Measurements from ENCODE around the gene DNASE1. TPM values are rescaled to one million over a fixed set of nuclear protein-coding genes. Genes with fewer than 3 reads are reported as not detected.

DNASE1 gene
- total RNA-seq, 1 donor from 2014 or later, result 7.7 TPM

DNA sequence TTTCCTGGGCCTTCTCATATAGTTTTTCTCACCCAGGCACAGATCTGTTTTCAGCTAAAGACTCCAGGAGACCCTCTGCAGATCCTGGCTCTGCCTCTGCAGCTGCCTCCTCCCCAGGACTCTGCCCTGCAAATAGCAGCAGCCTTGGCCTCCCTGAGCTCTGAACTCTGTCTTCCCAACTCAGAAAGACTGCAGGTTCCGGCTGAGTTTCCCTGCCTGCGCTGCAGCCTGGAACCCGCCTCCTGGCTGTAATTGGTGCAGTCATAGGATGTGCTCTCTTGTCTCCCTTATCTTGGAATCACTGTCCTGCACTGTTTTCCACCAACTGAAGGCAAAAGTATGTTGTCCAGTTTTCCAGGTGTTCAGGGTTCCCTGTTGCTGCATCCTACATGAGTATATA, 14.3 kb upstream of the DNASE1 start:
- no peaks in the 10 kb centered on the region for H3K9me3 ChIP-seq (replicated peaks)
- TF ChIP-seq, protein P1, sequence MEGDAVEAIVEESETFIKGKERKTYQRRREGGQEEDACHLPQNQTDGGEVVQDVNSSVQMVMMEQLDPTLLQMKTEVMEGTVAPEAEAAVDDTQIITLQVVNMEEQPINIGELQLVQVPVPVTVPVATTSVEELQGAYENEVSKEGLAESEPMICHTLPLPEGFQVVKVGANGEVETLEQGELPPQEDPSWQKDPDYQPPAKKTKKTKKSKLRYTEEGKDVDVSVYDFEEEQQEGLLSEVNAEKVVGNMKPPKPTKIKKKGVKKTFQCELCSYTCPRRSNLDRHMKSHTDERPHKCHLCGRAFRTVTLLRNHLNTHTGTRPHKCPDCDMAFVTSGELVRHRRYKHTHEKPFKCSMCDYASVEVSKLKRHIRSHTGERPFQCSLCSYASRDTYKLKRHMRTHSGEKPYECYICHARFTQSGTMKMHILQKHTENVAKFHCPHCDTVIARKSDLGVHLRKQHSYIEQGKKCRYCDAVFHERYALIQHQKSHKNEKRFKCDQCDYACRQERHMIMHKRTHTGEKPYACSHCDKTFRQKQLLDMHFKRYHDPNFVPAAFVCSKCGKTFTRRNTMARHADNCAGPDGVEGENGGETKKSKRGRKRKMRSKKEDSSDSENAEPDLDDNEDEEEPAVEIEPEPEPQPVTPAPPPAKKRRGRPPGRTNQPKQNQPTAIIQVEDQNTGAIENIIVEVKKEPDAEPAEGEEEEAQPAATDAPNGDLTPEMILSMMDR (IDR thresholded peaks at IDR 0.05; ENCODE audit: borderline replicate concordance), result no peak
- no peak for DNase-seq
- no peaks in the 10 kb centered on the region for H3K27me3 ChIP-seq (ENCODE audit: low read depth)
- intact Hi-C loops (cut with micrococcal nuclease), result no loop called here
- H3K4me3 ChIP-seq, result no peak overlapping the region
- peaks cover 16% of the 10 kb centered on the region for H3K36me3 ChIP-seq
- H3K4me1 ChIP-seq, result no peaks in the 10 kb centered on the region
- no peak overlapping the region for H3K27ac ChIP-seq (replicated peaks)

DNA sequence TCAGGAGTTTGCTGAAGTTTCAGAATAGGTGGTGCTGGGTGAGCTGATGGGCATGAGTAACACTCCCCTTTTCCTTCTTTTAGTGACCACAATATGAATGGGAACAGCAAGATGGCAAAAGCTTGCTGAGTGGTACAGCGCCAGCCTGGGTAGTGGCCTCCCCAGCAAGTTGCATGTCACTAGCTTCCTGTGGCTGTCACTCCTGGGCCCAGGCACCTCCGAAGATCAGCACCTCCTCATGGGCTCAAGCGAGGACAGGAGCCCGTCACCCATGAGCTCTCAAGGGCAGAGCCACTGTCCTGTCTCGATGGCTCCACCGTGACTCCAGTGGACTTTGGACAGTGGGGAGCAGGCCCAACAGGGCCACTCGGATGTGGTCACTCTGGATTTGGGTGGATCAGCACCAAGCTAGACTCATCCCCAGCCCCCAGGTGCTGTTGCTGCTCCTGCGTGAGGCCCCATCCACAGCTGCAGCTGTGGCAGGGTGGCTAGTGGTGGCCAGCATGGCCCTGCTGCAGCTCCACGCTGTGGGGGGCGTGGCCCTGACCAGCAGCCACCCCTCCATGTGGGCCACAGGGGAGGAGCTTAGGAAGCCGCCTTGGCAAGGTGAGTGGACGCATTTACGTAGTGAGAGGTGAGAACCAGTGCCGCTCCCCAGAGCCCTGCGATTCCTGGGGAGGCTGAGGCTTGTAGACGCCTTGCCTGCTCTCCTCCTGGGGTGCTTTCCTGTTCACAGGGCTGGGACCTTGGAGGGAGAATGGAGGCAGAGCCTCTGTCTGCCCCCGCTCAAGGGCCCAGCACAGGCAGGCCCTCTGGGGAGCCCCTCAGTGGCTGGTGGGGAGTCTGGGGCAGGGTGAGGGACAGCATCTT, 13.6 kb upstream of the DNASE1 start:
- no peaks in the 10 kb centered on the region for H3K27me3 ChIP-seq (ENCODE audit: low read depth)
- TF ChIP-seq, protein P1 (IDR thresholded peaks at IDR 0.05; ENCODE audit: borderline replicate concordance), result no peak
- no peak for DNase-seq
- H3K9me3 ChIP-seq (replicated peaks), result no peaks in the 10 kb centered on the region
- no peak overlapping the region for H3K4me3 ChIP-seq
- no peaks in the 10 kb centered on the region for H3K4me1 ChIP-seq
- peaks cover 16% of the 10 kb centered on the region for H3K36me3 ChIP-seq
- intact Hi-C loops (cut with micrococcal nuclease), result no loop called here
- no peak overlapping the region for H3K27ac ChIP-seq (replicated peaks)

DNA sequence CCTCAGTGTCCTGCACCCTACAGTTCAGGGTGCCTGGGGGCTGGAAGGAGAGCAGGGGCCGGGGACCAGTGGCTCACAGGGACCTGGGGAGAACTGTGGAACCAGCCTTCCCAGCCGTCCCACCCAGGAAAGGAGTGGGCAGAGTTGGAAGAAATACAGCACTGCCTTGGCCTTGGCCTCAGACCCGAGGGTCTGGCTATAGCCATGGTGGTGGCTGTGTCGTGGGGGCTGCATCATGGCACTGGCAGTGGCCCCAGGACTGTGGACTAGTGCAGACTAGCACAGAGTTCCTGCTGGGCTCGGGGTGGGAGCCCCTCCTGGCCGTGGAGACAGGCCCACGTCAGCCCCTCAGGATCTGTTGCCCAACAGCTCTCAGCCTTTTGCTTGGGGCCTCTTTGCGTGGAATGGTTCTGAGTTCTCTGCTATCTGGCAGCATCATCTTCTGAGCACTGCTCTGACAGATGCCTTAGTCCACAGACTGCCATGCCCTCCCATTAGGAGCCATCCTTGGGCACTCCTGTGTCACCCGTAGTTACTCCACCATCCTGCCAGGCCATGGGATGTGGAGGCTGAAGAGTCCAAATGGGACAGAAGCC, 12.6 kb upstream of the DNASE1 start:
- H3K27me3 ChIP-seq (ENCODE audit: low read depth), result no peaks in the 10 kb centered on the region
- no peaks in the 10 kb centered on the region for H3K4me1 ChIP-seq
- intact Hi-C loops (cut with micrococcal nuclease), result no loop called here
- H3K4me3 ChIP-seq, result no peak overlapping the region
- TF ChIP-seq, protein P1 (IDR thresholded peaks at IDR 0.05; ENCODE audit: borderline replicate concordance), result no peak
- peaks cover 16% of the 10 kb centered on the region for H3K36me3 ChIP-seq
- no peaks in the 10 kb centered on the region for H3K9me3 ChIP-seq (replicated peaks)
- no peak overlapping the region for H3K27ac ChIP-seq (replicated peaks)
- no peak for DNase-seq

DNA sequence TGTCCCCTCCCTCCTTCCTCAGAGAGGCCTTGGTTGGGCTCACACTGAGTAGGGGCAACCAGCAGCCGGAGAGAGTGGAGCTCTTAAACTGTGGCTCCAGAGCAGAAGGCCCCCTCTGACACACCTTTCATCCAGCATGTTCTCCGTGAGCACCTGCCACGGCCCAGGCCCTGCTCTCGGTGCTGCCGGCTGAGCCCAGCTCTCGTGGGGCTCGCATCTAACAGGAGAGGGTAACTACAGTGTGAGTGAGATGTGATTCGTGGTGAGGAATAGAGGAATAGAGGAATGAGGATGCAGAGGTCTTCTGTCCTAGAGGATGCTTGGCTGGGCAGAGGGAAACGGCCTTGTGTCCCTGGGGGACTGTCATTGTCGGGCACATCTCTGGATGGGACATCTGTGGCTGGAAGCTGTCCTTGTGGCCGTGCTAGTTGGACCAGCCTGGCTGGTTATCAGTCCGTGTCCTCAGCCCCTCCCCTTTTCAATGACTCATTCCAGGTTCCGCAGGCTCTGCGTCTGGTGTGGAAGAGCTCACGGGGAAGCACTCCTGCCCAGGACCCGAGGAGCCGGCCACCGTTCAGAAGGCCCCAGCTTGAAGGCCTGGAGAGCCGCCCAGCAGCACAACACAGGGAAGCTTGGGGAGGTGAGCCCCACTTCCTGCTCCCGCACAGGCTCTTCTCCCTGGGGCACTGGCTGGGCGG, 11.9 kb upstream of the DNASE1 start:
- no peaks in the 10 kb centered on the region for H3K4me1 ChIP-seq
- H3K36me3 ChIP-seq, result peaks cover 16% of the 10 kb centered on the region
- H3K4me3 ChIP-seq, result no peak overlapping the region
- intact Hi-C loops (cut with micrococcal nuclease), result no loop called here
- H3K27me3 ChIP-seq (ENCODE audit: low read depth), result no peaks in the 10 kb centered on the region
- DNase-seq, result no peak
- no peaks in the 10 kb centered on the region for H3K9me3 ChIP-seq (replicated peaks)
- TF ChIP-seq, protein P1 (IDR thresholded peaks at IDR 0.05; ENCODE audit: borderline replicate concordance), result no peak
- no peak overlapping the region for H3K27ac ChIP-seq (replicated peaks)

DNA sequence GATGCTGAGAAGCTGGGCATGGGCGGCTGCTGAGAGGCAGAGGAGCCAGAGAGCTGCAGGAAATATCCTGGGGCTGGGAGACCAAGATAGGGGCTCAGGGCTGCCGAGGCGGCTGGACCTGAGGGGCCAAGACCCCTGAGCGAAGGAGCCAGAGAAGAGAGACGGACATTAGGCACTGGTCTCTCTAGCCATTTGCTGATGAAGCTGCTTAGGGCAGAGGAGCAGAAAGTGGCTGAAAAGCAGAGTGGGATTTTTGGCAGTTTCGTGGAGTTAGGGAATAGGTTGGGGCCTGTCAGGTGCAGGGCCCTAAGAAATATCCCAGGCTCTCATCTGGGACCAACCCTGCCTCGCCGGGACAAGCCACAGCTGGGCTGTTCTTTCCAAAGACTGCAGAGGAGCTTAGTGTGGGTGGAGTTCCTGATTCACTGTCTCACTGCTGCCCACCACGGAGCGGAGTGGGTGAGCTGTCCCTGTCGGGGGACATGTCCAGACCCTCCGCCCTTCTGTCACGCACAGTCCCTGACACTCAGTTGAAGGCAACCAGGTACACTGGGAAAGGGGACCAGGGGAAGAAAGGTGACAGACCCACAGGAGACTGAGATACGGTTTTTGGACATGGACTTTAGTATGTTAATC, 11.3 kb upstream of the DNASE1 start:
- H3K36me3 ChIP-seq, result peaks cover 16% of the 10 kb centered on the region
- intact Hi-C loops (cut with micrococcal nuclease), result no loop called here
- no peak overlapping the region for H3K27ac ChIP-seq (replicated peaks)
- no peak overlapping the region for H3K4me3 ChIP-seq
- H3K27me3 ChIP-seq (ENCODE audit: low read depth), result no peaks in the 10 kb centered on the region
- no peak for DNase-seq
- TF ChIP-seq, protein P1 (IDR thresholded peaks at IDR 0.05; ENCODE audit: borderline replicate concordance), result no peak
- H3K9me3 ChIP-seq (replicated peaks), result no peaks in the 10 kb centered on the region
- no peaks in the 10 kb centered on the region for H3K4me1 ChIP-seq
